ENCODE data around the gene ADAMTS20.

The ADAMTS20 gene

DNA sequence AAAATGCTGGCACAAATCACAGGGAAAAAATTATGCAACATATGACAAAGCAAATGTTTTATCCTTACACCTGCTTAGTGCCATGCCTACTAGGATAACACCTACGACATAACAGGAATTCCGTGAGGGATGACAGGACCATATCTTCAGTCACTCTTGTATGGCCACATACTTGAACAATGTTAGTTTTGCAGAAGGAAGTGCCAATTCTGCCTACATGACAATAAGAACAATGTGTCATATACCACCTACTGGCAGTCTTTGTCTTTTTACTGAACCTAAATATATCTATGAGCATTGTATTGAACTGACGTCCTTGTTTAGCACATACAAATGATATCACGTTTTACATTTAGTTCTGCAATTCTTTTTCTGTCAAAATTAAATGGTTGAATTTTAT is 234.0 kb downstream of the ADAMTS20 start:
- DNase-seq (ENCODE audit: low read depth in 4 of 4, low spot score in 1 of 4) = no peak

DNA sequence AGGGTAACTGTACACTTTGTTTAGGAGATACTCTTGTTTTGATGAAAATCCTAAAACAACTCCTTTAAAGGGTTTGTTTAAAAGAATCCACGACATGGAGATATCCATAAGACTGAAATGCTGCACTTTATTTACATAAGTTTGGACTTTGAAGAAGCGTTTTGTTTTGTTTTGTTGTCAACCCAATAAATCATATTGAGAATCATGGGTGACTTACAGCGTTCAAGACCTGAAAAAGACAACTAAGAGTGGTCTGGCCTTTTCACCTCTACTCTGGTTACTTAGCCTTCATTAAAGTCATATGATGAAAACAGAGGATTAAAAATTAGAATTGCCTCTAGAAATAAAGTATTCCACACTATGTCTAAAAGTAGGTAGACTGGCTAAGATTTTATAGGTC is 234.8 kb downstream of the ADAMTS20 start:
- no peak for DNase-seq (ENCODE audit: low read depth in 4 of 4, low spot score in 1 of 4)

DNA sequence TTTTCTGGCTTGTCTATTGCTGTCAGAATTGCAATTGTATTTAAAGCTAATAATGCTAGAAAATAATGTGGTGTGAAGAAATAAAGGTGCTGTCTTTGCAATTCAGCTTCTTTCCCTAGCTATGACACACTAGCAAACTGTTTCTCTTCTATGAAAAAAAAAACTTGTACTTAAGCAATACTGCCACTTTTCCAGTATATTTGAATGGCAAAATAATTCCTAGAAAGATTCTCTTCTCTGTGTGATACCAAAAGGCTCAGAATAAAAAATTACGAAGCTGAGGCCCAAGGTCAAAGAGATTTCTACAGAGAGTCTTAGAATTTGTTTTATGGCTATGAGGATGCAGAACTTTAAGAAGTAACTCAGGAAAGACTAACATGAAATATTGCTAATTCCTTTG is 235.5 kb downstream of the ADAMTS20 start:
- DNase-seq (ENCODE audit: low read depth in 4 of 4, low spot score in 1 of 4) = no peak

DNA sequence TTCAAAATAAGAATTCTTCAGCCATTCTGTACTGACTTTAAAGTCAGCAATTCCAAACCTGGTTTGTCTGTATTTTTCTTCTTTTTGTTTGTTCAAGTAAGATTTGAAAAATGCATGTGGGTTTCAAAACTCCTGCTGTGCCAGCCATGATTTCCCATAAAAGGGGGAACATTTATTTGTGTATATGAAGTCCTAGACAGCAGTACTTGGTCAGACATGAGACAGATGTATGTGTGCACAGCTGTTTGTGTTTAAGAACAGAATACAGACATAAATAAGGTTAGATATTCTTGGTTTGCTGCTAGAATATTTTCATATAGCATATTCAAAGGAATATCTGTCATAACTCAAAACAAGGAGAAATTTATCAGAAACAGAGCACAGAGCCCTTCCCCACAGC is 236.0 kb downstream of the ADAMTS20 start:
- DNase-seq (ENCODE audit: low read depth in 4 of 4, low spot score in 1 of 4) = no peak

DNA sequence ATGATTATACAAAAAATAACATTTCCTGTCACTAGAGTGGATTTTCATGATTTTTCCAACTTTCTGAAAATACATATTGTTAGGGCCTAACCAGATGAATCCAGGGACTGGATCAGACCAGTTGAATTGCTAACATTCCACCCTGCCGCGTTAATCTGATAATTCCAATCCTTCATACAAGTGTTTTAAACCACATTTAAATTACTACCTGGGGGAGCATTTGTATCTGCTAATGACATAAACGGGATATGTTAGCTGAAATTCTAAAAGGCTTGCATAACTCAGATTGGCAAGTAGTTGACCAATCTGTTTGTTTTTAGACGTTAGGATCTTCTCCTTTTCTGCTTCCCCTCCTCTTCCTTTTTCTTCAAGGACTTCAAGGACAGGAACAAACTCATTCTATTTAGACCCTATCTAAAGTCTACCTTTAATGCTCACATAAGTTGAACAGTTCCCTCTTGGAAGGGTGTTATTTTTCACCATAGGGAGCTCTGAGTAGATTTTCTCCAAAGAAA is 239.0 kb downstream of the ADAMTS20 start:
- no peak for DNase-seq (ENCODE audit: low read depth in 4 of 4, low spot score in 1 of 4)

DNA sequence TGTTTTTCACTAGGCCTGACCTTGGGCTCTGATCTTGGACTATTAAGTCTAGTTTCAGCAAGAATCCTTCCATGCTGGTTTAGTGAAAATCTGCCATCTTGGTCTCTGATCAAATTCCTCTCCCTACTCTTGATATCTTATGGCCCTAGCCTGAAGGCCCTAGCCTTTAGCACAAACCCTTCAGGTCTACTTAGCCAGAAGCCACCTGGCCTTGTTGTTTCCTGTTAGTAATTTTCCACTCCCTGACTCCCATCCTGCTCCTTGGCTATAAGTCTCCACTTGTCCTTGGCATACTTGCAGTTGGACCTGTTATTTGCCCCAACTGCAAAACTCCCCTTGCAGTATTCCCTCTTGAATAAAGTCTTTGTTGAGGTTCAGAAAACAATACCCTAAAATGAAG is 241.4 kb downstream of the ADAMTS20 start:
- DNase-seq (ENCODE audit: low read depth in 4 of 4, low spot score in 1 of 4) = no peak

DNA sequence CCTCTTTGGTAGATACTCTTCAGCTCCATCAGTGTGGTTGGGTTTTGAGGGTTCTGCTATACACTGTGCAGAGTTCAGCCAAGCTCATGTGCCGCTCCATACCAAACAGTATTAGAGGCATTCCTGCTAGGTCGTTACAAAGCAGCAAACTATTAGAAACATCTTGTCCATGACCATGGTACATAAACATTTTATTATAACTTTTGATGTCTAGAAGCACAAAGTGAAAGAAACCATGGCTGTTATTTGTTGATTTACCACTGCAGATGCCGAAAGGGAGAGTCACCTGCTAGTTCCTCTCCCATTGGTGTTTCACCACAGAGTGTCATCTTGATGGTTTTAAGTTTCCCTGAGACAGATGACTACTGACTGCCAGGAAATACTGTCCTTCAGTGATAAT is 242.0 kb downstream of the ADAMTS20 start:
- DNase-seq (ENCODE audit: low read depth in 4 of 4, low spot score in 1 of 4) = no peak

DNA sequence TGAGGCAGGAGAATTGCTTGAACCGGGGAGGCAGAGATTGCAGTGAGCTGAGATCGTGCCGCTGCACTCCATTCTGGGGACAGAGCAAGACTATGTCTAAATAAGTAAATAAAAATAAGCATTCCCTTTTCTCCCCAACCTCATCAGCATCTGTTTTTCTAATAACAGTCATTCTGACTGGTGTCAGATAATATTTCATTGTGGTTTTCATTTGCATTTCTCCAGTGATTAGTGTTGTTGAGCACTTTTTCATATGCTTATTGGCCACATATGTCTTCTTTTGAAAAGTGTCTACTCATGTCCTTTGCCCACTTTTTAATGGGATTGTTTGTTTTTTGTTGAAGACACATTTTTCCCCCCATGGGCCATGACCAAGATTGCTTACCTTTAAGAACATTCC is 243.2 kb downstream of the ADAMTS20 start:
- DNase-seq (ENCODE audit: low read depth in 4 of 4, low spot score in 1 of 4) = no peak

DNA sequence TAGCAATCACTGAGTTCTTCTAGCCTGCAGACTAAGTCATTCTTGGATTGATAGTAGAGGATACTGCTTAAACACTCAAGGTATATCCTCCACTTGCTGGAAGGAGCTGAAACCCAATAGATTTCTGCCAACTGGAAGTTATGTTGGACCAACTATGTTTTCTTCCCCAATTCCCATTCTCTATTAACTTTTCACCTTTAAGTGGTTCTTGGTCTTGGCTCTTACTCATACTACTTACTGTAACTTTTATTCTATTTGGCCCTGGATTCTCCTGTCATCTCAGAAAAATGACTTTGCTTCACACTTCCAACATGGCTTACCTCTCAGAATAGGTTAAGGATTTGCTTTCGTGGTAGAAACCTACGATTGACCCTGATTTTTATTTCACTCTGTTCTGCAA is 244.9 kb downstream of the ADAMTS20 start:
- DNase-seq (ENCODE audit: low read depth in 4 of 4, low spot score in 1 of 4) = no peak

DNA sequence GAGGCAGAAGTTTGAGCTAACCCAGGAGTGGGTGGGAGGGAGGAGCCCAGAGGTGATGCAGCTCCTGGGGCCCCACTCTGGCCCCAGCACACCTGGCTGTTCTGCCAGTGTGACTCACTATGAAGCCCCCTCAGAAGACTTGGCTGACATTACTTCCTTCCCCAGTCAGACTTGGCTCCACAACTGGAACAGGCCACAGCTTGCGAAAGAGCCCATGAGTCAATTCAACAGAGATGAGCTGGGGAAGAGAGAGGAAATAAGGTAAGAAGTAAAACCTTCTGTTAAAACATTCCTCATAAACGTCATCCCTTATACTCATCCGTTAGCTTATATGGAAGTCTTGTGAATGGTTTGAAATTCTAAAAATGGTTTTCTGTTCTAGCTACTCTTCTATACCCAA is 245.9 kb downstream of the ADAMTS20 start:
- DNase-seq (ENCODE audit: low read depth in 4 of 4, low spot score in 1 of 4) = no peak

DNA sequence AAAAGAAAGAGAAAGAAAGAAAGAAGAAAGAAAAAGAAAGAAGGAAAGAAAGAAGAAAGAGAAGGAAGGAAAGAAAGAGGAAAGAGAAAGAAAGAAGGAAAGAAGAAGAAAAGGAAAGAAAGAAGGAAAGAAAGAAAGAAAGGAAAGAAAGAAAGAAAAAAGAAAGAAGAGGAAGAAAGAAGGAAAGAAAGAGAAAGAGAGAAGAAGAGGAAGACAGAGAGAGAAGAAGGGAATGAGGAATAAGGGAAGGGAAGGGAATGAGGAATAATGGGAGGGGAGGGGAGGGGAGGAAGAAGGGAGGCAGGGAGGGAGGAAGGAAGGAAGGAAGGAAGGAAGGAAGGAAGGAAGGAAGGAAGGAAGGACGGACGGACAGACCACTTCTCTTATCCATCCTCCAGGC is 246.9 kb downstream of the ADAMTS20 start:
- DNase-seq (ENCODE audit: low read depth in 4 of 4, low spot score in 1 of 4) = no peak

All from stimulated activated CD4-positive, alpha-beta T cell treated with anti-CD3 and anti-CD28 coated beads, Interleukin-1b, Interleukin-23, amount 100 ng/mL, for 24 hours (primary cell).